Measurements from ENCODE around the gene WDR5. TPM values are rescaled to one million over a fixed set of nuclear protein-coding genes. Genes with fewer than 3 reads are reported as not detected.

WDR5 gene
- total and polyA plus RNA-seq, 2 experiments from 2014 or later: 37.0 to 56.6 TPM

DNA sequence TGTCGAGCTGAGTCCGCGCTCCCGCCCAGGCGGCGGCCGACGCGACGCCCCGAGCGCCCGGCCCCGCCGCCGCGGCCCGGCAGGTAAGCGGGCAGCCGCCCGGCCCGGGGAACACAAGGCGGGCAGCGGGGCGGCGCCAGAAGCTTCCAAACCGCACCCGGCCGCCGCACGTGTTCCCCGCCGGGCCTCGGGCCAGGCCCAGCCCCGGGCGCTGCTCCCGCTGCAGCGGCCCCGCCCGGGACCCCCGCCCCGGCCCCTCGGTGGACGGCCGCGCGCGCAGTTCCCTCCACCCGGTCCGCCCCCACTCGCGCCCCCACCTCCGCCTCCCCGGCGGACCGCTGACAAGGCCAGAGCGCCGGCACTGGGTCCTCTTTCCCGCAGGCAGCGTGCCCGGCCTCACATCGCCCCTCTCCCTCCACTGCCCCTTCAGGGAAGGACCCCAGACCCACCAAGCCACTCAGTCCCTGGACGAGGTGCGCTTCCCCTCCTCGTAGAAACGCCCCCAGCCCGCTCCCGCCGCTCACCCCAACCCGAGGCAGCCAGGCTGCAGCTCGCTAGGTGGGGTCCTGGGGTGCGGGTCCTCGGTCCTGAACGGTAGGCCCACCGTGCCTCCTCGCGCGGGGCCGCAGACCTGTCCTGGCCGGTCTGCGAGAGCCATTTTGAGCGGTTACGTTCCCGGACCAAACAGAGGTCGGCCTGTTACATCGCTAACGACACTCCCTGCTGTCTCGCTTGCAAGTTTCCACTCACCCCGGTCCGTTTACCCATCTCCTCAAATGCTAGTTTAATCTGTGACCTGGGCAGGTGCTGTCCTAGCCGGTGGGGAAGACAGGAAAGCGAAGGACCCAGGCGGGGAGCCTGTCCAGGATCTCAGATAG is 475 bp downstream of the WDR5 start (continued):
- TF ChIP-seq, protein P1, sequence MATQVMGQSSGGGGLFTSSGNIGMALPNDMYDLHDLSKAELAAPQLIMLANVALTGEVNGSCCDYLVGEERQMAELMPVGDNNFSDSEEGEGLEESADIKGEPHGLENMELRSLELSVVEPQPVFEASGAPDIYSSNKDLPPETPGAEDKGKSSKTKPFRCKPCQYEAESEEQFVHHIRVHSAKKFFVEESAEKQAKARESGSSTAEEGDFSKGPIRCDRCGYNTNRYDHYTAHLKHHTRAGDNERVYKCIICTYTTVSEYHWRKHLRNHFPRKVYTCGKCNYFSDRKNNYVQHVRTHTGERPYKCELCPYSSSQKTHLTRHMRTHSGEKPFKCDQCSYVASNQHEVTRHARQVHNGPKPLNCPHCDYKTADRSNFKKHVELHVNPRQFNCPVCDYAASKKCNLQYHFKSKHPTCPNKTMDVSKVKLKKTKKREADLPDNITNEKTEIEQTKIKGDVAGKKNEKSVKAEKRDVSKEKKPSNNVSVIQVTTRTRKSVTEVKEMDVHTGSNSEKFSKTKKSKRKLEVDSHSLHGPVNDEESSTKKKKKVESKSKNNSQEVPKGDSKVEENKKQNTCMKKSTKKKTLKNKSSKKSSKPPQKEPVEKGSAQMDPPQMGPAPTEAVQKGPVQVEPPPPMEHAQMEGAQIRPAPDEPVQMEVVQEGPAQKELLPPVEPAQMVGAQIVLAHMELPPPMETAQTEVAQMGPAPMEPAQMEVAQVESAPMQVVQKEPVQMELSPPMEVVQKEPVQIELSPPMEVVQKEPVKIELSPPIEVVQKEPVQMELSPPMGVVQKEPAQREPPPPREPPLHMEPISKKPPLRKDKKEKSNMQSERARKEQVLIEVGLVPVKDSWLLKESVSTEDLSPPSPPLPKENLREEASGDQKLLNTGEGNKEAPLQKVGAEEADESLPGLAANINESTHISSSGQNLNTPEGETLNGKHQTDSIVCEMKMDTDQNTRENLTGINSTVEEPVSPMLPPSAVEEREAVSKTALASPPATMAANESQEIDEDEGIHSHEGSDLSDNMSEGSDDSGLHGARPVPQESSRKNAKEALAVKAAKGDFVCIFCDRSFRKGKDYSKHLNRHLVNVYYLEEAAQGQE (IDR thresholded peaks at IDR 0.05; ENCODE audit: unreplicated experiment): no peak

DNA sequence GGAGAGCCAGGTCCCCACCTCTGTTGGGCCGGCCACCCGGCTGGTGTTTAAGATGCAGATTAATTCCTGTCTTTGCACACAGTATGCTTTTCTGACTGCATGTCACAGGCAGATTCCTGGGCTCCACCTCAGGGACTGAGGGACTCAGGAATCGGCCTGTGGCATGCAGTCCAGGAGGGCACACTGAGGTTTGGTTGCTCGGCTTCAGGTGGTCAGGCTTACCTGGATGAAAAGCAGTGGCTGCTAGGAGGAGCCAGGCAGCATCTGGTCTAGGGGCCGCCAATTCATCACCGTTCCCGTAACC is 1.1 kb downstream of the WDR5 start:
- Histone ChIP-seq H3K4me1 (ENCODE audit: insufficient read depth) (peaks cover 20% of the 10 kb centered on the region), H2AFZ (no peak overlapping the region), H4K20me1 (replicated peaks; ENCODE audit: insufficient read depth) (peaks cover 24% of the 10 kb centered on the region), H3K4me3 (peak overlapping the region; percentile 94), H3K27me3 (ENCODE audit: insufficient read depth) (no peaks in the 10 kb centered on the region), H3K79me2 (replicated peaks; ENCODE audit: insufficient read depth) (peaks cover 42% of the 10 kb centered on the region), H3F3A (replicated peaks; ENCODE audit: low read depth) (no peaks in the 10 kb centered on the region), H3K27ac (ENCODE audit: low read depth) (no peak overlapping the region; the same call in 1 of the 2 replicates), H3K9me2 (ENCODE audit: insufficient read depth) (no peaks in the 10 kb centered on the region), H3K36me3 (ENCODE audit: insufficient read depth) (peaks cover 12% of the 10 kb centered on the region; the same call in 1 of the 2 replicates), H3K4me2 (peak overlapping the region; percentile 97)
- ATAC-seq: peak; percentile 3; the same call in 2 of the 3 replicates
- Mint-ChIP-seq H3K27ac (peak overlapping the region; percentile 92), H3K27me3 (ENCODE audit: insufficient read depth, low read depth, poor library complexity) (peaks cover 6% of the 10 kb centered on the region), H3K9me3 (no peaks in the 10 kb centered on the region), H3K4me3 (peak overlapping the region; percentile 93), H3K36me3 (ENCODE audit: low read depth) (peaks cover 35% of the 10 kb centered on the region), H3K4me1 (peaks cover 30% of the 10 kb centered on the region)
- peak; percentile 28 for DNase-seq (ENCODE audit: low spot score)
- TF ChIP-seq POLR2AphosphoS5 (IDR thresholded peaks at IDR 0.05; ENCODE audit: low read depth) (no peak), NANOG (IDR thresholded peaks at IDR 0.05; ENCODE audit: borderline replicate concordance) (no peak), STAT1 (IDR thresholded peaks at IDR 0.05; ENCODE audit: unreplicated experiment) (no peak), CREB1 (CRISPR knock-in tag; IDR thresholded peaks at IDR 0.05; ENCODE audit: low read depth) (no peak), ZNF331 (CRISPR knock-in tag; IDR thresholded peaks at IDR 0.05; ENCODE audit: low read depth) (no peak)

DNA sequence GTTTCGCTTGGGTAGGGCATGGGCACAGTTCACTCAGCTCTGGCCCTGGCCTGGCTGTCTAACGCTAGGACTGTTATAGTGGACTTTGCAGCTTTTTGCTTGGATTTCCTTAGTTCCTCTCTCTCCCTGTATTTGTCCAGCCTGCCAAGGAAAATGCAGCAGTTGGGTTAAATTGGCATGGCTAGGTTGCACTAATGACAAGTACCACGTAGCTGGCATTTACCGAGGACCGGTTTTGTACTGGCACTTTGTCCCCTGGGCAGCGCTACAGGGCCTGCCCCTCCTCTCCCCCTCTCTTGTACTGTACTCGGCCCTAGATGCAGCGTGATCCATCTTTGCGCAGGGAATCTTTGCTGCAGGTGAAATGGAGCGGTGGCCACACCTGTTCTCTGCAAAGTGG is 2.4 kb downstream of the WDR5 start:
- H3K4me2 ChIP-seq: peak overlapping the region; percentile 97; the same call in 1 of the 2 replicates
- H3K79me2 ChIP-seq (replicated peaks; ENCODE audit: insufficient read depth): peaks cover 42% of the 10 kb centered on the region
- H3K36me3 Mint-ChIP-seq (ENCODE audit: low read depth): peaks cover 45% of the 10 kb centered on the region
- peak overlapping the region; percentile 27; the same call in 2 of the 3 replicates for H3K4me3 Mint-ChIP-seq
- no peaks in the 10 kb centered on the region for H3K27me3 ChIP-seq (ENCODE audit: insufficient read depth)
- peaks cover 17% of the 10 kb centered on the region for H3K4me1 ChIP-seq (ENCODE audit: insufficient read depth)
- peak overlapping the region; percentile 94; the same call in 1 of the 2 replicates for H3K4me3 ChIP-seq
- peak overlapping the region; percentile 69; the same call in 1 of the 2 replicates for H3K27ac ChIP-seq (ENCODE audit: low read depth)
- peaks cover 26% of the 10 kb centered on the region for H3K4me1 Mint-ChIP-seq
- H3K27me3 Mint-ChIP-seq (ENCODE audit: insufficient read depth, low read depth, poor library complexity): peaks cover 5% of the 10 kb centered on the region
- no peaks in the 10 kb centered on the region for H3F3A ChIP-seq (replicated peaks; ENCODE audit: low read depth)
- peak overlapping the region; percentile 9; the same call in 1 of the 2 replicates for H3K27ac Mint-ChIP-seq
- ATAC-seq (no peak), DNase-seq (ENCODE audit: low spot score) (no peak)
- H3K9me2 ChIP-seq (ENCODE audit: insufficient read depth): no peaks in the 10 kb centered on the region
- H2AFZ ChIP-seq: no peak overlapping the region
- peaks cover 24% of the 10 kb centered on the region for H4K20me1 ChIP-seq (replicated peaks; ENCODE audit: insufficient read depth)
- peaks cover 15% of the 10 kb centered on the region; the same call in 1 of the 2 replicates for H3K36me3 ChIP-seq (ENCODE audit: insufficient read depth)
- no peaks in the 10 kb centered on the region for H3K9me3 Mint-ChIP-seq
- TF ChIP-seq STAT1 (IDR thresholded peaks at IDR 0.05; ENCODE audit: unreplicated experiment) (no peak), EZH2phosphoT487 (IDR thresholded peaks at IDR 0.05; ENCODE audit: unreplicated experiment) (no peak), NANOG (IDR thresholded peaks at IDR 0.05; ENCODE audit: borderline replicate concordance) (no peak), JUNB (IDR thresholded peaks at IDR 0.05; ENCODE audit: unreplicated experiment) (no peak), ZNF114 (CRISPR knock-in tag; IDR thresholded peaks at IDR 0.05) (no peak), CREB1 (CRISPR knock-in tag; IDR thresholded peaks at IDR 0.05; ENCODE audit: low read depth) (no peak)
- TF ChIP-seq, protein P1 (IDR thresholded peaks at IDR 0.05; ENCODE audit: unreplicated experiment): no peak
- TF ChIP-seq, protein P2, sequence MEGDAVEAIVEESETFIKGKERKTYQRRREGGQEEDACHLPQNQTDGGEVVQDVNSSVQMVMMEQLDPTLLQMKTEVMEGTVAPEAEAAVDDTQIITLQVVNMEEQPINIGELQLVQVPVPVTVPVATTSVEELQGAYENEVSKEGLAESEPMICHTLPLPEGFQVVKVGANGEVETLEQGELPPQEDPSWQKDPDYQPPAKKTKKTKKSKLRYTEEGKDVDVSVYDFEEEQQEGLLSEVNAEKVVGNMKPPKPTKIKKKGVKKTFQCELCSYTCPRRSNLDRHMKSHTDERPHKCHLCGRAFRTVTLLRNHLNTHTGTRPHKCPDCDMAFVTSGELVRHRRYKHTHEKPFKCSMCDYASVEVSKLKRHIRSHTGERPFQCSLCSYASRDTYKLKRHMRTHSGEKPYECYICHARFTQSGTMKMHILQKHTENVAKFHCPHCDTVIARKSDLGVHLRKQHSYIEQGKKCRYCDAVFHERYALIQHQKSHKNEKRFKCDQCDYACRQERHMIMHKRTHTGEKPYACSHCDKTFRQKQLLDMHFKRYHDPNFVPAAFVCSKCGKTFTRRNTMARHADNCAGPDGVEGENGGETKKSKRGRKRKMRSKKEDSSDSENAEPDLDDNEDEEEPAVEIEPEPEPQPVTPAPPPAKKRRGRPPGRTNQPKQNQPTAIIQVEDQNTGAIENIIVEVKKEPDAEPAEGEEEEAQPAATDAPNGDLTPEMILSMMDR (conservative IDR thresholded peaks at IDR 0.05; ENCODE audit: low read depth in 2 of 2): no peak
